ENCODE measurements around the gene KCTD14.
A peak's percentile ranks its signal among the peaks of the same experiment; 100 is the strongest.
"Not testable (repeated sequence)": the region's sequence is repeated elsewhere in the genome, so short reads cannot be mapped to it uniquely, and the experiment has no call there.

Gene KCTD14

DNA sequence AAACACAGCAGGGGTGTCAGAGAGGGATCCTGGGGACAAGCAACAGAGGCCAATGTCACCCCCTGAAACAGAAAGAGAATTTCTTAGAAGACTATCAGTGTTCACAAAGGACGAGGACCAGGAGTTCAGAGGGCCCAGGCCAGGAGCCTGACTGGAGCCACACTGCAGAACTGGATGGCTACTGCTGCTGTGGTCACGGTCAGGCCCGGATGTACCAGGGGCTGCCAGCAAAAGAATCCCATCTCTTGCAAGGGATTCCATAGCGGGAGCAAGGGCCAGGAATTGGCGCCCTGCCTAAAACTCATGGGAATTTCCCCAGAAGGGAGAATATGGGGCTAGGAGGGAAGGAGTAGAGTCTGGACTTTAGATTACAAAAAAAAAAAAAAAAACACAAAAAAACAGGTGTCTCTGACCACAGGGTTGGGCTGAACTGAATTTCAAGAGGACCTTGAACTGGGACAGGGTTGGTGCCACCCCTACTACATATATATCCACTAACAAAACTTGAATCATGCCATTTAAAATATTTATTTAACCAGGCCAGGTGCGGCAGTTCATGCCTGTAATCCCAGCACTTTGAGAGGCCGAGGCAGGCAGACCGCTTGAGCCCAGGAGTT, 15.7 kb upstream of the KCTD14 start:
- no peaks in the 10 kb centered on the region for H3K9me3 Mint-ChIP-seq
- H3K4me3 Mint-ChIP-seq, result no peak overlapping the region
- H3K27ac Mint-ChIP-seq, result no peak overlapping the region
- H3K36me3 Mint-ChIP-seq, result no peaks in the 10 kb centered on the region
- H3K27me3 Mint-ChIP-seq, result peaks cover 8% of the 10 kb centered on the region
- peaks cover 17% of the 10 kb centered on the region for H3K4me1 Mint-ChIP-seq
- ATAC-seq, result no peak

DNA sequence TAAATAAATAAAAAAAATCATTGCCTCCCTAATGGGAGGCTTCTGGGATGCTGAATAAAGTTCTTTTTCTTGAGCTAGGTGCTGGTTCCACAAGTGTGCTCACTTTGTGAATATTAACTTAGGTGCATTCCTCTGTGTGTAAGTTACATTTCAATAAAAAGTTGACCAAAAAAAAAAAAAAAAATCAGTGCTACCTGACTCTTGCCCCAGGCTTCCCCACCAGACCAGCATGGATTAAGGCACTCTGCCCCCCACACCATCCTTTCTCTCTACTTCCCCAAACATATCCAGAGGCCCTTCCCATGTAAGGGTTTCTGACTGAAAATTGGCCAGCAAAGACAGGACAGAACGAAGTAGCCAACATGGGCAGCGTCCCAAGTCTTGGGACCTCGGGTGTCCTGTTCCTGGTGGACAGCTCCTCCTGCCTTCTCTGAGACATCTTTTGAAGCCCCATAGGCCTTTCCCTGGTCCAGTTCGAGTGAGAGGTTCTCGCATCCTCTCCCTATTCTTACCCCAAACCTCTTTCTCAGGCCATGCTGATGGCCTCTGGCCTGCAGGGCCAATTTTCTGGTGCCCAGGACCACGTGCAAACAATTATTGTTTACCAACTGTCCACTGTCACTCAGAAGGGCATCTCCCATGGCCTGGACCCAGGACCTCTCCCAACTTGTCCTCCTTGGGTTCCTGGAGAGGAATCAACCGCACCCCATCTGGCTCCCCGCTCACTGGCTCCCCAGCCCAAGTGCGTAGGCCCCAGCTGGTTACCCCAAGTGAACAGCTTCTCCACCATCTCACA, 14.9 kb upstream of the KCTD14 start:
- H3K4me3 Mint-ChIP-seq, result no peak overlapping the region
- H3K27me3 Mint-ChIP-seq, result peaks cover under 1% of the 10 kb centered on the region
- H3K36me3 Mint-ChIP-seq, result no peaks in the 10 kb centered on the region
- no peak for ATAC-seq
- no peaks in the 10 kb centered on the region for H3K9me3 Mint-ChIP-seq
- H3K27ac Mint-ChIP-seq, result no peak overlapping the region
- peaks cover 17% of the 10 kb centered on the region for H3K4me1 Mint-ChIP-seq

- peaks cover 17% of the 10 kb centered on the region for H3K4me1 Mint-ChIP-seq
- no peak overlapping the region for H3K27ac Mint-ChIP-seq
- ATAC-seq, result no peak
These were observed 14.0 kb upstream of the KCTD14 start for GRCh38 chr11:78037056-78037455.

DNA sequence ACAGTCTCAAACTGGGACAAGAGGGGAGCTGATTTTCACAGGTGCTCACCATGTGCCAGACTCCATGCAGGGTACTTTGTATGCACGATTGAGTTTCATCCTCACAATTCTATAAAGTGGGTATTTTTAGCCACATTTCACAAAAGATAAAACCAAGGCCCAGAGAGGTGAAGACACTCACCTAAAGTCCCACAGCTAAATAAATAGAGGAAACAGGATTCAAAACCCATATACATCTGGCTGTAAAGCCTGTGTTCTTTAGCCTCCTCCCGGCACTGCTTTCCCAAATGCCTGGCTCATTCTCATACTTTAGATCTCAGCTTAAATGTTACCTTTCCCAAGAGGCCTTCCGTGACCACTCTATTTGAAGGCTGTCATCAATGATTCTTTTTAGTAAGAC, 13.2 kb upstream of the KCTD14 start:
- Mint-ChIP-seq H3K4me3 (no peak overlapping the region), H3K27me3 (no peaks in the 10 kb centered on the region), H3K36me3 (no peaks in the 10 kb centered on the region), H3K9me3 (no peaks in the 10 kb centered on the region), H3K4me1 (peaks cover 17% of the 10 kb centered on the region), H3K27ac (no peak overlapping the region)
- ATAC-seq, result no peak

More at GRCh38 chr11:78037056-78037455, 14.0 kb upstream of the KCTD14 start:
- Mint-ChIP-seq H3K9me3 (no peaks in the 10 kb centered on the region), H3K36me3 (no peaks in the 10 kb centered on the region), H3K27me3 (no peaks in the 10 kb centered on the region), H3K4me3 (no peak overlapping the region)

DNA sequence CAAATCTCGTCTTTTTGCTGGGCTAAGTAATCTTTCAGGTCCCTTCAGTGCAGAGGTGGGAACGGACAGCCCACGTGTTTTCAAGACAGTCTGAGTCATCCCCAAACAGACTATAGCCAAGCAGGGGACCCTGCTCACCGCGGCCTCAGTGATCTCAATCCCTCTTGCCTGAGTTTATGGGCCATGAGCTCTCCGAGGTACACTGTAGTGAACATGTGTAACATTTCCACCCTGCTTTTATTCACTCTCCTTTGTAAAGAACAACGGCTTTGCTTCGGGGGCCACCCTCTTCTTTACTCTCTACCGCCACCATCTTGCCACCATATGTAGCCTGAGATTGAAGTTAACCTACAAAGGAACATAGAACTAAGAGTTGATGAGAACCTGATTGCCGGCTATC, 11.5 kb upstream of the KCTD14 start:
- no peak overlapping the region for H3K27ac Mint-ChIP-seq
- no peak overlapping the region for H3K4me3 Mint-ChIP-seq
- H3K36me3 Mint-ChIP-seq, result no peaks in the 10 kb centered on the region
- H3K9me3 Mint-ChIP-seq, result no peaks in the 10 kb centered on the region
- H3K27me3 Mint-ChIP-seq, result no peaks in the 10 kb centered on the region
- H3K4me1 Mint-ChIP-seq, result peaks cover 8% of the 10 kb centered on the region
- no peak for ATAC-seq

- H3K36me3 Mint-ChIP-seq, result no peaks in the 10 kb centered on the region
- no peaks in the 10 kb centered on the region for H3K27me3 Mint-ChIP-seq
- peaks cover 7% of the 10 kb centered on the region for H3K4me1 Mint-ChIP-seq
- no peaks in the 10 kb centered on the region for H3K9me3 Mint-ChIP-seq
- ATAC-seq, result no peak
- no peak overlapping the region for H3K4me3 Mint-ChIP-seq
- no peak overlapping the region for H3K27ac Mint-ChIP-seq
These were observed 10.0 kb upstream of the KCTD14 start for GRCh38 chr11:78033040-78033439.

DNA sequence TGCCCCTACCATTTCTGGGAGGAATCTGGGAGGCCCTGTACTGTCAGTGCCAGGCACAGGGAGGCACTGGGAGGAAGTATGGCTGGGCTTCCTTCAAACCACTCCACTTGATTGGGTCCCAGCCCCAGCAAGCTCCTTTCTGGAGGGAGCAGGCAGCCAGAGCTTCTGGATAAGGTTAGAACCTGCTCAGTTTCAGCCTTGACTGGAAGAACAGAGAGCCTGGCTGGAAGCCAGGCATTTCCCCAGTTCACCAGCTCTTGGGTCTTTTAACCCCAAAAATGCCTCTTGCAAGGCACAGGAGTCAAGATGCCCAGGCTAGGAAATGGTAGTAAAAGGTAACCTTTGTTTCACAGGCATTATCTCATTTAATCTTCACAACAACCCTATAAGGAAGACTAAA, 9.0 kb upstream of the KCTD14 start:
- Mint-ChIP-seq H3K27ac (no peak overlapping the region), H3K4me3 (no peak overlapping the region), H3K9me3 (no peaks in the 10 kb centered on the region), H3K36me3 (no peaks in the 10 kb centered on the region), H3K27me3 (no peaks in the 10 kb centered on the region), H3K4me1 (peaks cover 7% of the 10 kb centered on the region)
- no peak for ATAC-seq

DNA sequence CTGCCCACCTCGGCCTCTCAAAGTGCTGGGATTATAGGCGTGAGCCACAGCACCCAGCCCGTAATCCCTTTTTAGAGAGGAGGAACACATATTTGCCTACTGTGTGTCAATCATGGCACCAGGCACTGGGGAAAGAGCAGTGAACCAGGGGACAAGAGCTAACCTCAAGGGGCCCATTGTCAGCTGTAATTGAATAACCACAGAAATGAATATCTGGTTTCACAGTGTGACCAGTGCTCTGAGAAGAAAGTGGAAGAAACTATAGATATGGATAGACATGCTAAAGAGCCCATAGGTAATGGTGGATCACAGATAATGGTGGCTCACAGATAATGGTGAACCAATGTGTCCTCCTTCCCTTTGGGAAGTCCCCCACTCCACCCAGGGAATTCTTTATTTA, 8.6 kb upstream of the KCTD14 start:
- Mint-ChIP-seq H3K36me3 (no peaks in the 10 kb centered on the region), H3K4me3 (no peak overlapping the region), H3K9me3 (no peaks in the 10 kb centered on the region), H3K4me1 (peaks cover 7% of the 10 kb centered on the region), H3K27ac (no peak overlapping the region), H3K27me3 (no peaks in the 10 kb centered on the region)
- no peak for ATAC-seq

DNA sequence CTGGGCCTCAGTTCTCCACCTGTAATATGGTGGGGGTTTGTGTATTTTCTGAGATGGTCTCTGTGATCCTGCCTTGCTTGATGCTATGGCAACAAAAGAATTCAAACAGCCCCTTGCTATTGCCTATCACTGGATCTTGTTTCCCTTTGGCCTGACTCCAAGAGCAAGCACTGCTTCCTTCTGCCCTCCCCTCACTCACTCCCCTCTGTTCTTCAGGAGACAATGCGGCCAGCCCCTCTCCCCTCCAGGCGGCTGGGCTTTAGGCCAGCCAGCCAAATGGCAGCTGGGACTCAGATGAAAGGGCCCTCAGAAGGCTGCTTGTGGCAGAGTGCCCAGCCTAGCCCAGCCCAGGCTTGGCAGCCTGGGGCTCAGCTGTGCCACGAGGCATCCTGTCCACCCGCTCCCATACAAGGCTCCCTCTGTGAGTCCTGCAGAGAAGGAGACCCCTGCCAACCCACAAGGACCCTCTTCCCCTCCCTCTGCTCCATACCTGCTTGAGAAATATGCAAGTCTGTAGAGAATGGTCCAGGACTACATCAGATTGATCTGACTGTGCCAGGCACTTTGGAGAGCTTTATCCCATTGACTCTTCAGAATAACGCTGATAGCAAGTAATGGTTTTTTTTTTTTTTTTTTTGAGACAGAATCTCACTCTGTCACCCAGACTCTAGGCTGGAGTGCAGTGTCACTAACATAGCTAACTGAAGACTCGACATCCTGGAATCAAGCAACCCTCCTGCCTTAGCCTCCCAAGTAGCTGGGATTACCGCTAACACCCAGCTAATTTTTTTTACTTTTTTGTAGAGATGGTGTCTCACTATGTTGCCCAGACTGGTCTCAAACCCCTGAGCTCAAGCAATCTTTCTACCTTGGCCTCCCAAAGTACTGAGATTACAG, 7.6 kb upstream of the KCTD14 start:
- no peak overlapping the region for H3K27ac Mint-ChIP-seq
- H3K9me3 Mint-ChIP-seq, result no peaks in the 10 kb centered on the region
- peak; percentile 12 for ATAC-seq
- H3K36me3 Mint-ChIP-seq, result no peaks in the 10 kb centered on the region
- peaks cover 7% of the 10 kb centered on the region for H3K4me1 Mint-ChIP-seq
- H3K4me3 Mint-ChIP-seq, result no peak overlapping the region
- H3K27me3 Mint-ChIP-seq, result no peaks in the 10 kb centered on the region

DNA sequence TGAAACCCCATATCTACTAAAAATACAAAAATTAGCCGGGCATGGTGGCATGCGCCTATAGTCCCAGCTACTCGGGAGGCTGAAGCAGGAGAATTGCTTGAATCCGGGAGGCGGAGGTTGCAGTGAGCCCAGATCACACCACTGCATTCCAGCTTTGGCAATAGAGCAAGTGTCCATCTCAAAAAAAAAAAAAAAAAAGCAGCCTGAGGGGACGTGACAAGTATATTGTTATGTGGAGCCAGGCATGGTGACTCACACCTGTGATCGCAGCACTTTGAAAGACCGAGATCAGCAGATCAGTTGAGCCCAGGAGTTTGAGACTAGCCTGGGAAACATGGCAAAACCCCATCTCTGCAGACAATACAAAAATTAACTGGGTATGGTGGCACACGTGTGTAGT, 5.3 kb upstream of the KCTD14 start:
- H3K4me1 Mint-ChIP-seq, result not testable (repeated sequence)

GRCh38 chr11:78027759-78028158, 4.7 kb upstream of the KCTD14 start:
- no peak overlapping the region for H3K27ac Mint-ChIP-seq
- H3K9me3 Mint-ChIP-seq, result no peaks in the 10 kb centered on the region
- H3K27me3 Mint-ChIP-seq, result peaks cover 14% of the 10 kb centered on the region
- no peak overlapping the region for H3K4me3 Mint-ChIP-seq
- ATAC-seq, result no peak
- H3K36me3 Mint-ChIP-seq, result no peaks in the 10 kb centered on the region
- peaks cover 3% of the 10 kb centered on the region for H3K4me1 Mint-ChIP-seq

More for the DNA sequence above, 5.3 kb upstream of the KCTD14 start:
- not testable (repeated sequence) for ATAC-seq, H3K36me3 Mint-ChIP-seq, H3K9me3 Mint-ChIP-seq, H3K27me3 Mint-ChIP-seq, H3K27ac Mint-ChIP-seq, H3K4me3 Mint-ChIP-seq

GRCh38 chr11:78025378-78025777, 2.3 kb upstream of the KCTD14 start:
- Mint-ChIP-seq H3K4me1 (peaks cover 10% of the 10 kb centered on the region), H3K4me3 (no peak overlapping the region), H3K36me3 (no peaks in the 10 kb centered on the region), H3K27ac (no peak overlapping the region), H3K27me3 (peaks cover 28% of the 10 kb centered on the region), H3K9me3 (no peaks in the 10 kb centered on the region)
- no peak for ATAC-seq

DNA sequence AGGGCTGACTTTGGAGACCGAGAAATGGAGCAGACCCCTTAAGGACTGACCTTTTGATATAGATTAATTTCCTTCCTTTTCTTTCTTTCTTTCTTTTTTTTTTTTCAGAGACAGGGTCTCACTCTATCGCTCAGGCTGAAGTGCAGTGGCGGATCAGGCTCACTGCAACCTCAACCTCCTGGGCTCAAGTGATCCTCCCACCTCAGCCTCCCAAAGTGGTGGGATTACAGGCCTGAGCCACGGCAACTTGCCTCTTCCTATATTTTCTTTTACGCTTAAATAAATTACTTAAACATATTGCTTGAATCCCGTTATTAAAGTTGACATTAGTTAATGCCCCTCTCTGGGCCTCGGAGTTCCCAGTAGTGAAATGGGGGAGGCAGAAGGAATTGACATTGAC, 350 bp upstream of the KCTD14 start:
- H3K36me3 Mint-ChIP-seq, result no peaks in the 10 kb centered on the region
- H3K9me3 Mint-ChIP-seq, result no peaks in the 10 kb centered on the region
- no peak overlapping the region for H3K4me3 Mint-ChIP-seq
- peaks cover 28% of the 10 kb centered on the region for H3K27me3 Mint-ChIP-seq
- peaks cover 10% of the 10 kb centered on the region for H3K4me1 Mint-ChIP-seq
- ATAC-seq, result no peak
- H3K27ac Mint-ChIP-seq, result no peak overlapping the region

DNA sequence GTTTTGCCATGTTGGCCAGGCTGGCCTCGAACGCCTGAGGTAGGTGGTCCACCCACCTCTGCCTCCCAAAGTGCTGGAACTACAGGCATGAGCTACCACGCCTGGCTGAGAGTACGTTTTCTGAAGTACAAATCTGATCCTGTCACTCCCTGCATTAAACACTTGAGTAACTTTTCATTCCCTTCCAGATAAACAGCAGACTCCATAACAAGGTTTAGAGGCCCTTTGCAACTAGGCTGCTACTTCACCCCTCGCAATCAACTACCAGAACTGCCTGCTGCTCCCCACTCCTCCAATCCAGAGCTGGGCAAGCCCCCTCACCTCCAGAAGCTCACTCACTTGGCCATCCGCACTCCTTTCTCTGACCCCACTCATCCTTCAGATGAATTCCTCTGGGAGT, 1.5 kb downstream of the KCTD14 start:
- Mint-ChIP-seq H3K4me1 (peaks cover 10% of the 10 kb centered on the region), H3K36me3 (no peaks in the 10 kb centered on the region), H3K27ac (no peak overlapping the region), H3K9me3 (no peaks in the 10 kb centered on the region), H3K4me3 (no peak overlapping the region), H3K27me3 (peaks cover 28% of the 10 kb centered on the region)
- no peak for ATAC-seq

DNA sequence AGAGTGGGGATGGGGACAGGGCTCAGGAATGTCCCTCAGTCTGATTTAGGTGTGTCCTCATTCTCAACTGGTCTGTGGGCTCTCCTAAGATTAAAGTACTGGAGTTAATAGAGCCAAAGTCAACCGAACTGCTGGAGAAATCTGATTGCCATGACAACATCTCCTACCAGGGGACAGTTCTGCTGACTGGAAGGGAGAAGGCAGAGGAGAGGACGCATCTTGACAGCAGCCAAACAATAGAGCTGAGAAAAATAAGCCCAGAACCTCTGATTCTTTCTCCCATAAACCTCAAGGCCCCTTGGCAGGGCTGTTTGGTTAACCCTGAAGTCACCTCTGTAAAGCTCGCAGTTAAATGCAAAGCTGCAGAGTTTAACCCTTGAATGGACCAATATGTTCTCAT, 2.8 kb downstream of the KCTD14 start:
- Mint-ChIP-seq H3K36me3 (no peaks in the 10 kb centered on the region), H3K4me3 (no peak overlapping the region)

More for the DNA sequence above, 2.8 kb downstream of the KCTD14 start:
- no peaks in the 10 kb centered on the region for H3K9me3 Mint-ChIP-seq
- H3K27ac Mint-ChIP-seq, result no peak overlapping the region
- peaks cover 22% of the 10 kb centered on the region for H3K4me1 Mint-ChIP-seq
- H3K27me3 Mint-ChIP-seq, result peaks cover 28% of the 10 kb centered on the region
- no peak for ATAC-seq
